Measurements from ENCODE around the gene ESF1.

DNA sequence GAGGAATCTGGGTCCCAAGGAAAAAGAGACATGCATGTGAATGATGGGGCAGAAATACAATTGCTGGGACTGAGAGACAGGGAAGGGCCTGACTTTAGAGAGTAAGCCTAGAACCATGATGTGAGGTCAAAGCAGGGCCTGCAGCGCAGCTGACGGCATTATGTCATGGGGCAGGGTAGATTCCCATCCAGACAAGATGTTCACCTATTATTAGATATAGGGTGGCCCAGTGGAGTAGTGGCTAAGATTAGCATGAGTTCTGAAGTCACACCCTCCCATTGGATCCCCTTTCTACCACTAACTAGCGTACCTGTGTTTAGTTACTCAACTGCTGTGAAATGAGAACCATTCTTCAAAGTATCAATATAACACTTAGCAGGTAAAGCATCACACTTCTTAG, 39.7 kb upstream of the ESF1 start:
- TF ChIP-seq ZNF511 (CRISPR knock-in tag; IDR thresholded peaks at IDR 0.05) (no peak), BRD4 (IDR thresholded peaks at IDR 0.05) (no peak), ZFP91 (CRISPR knock-in tag; IDR thresholded peaks at IDR 0.05) (no peak), ZNF347 (CRISPR knock-in tag; IDR thresholded peaks at IDR 0.05; ENCODE audit: low read depth) (no peak), HIVEP1 (CRISPR knock-in tag; IDR thresholded peaks at IDR 0.05) (no peak), ZBTB2 (IDR thresholded peaks at IDR 0.05) (no peak), CREB3 (tag; conservative IDR thresholded peaks at IDR 0.05; ENCODE audit: low read depth) (no peak), POLR2A (conservative IDR thresholded peaks at IDR 0.05) (no peak), GATAD2A (IDR thresholded peaks at IDR 0.05) (no peak), FOXJ3 (CRISPR knock-in tag; IDR thresholded peaks at IDR 0.05) (no peak), ZNF274 (IDR thresholded peaks at IDR 0.05; ENCODE audit: borderline replicate concordance, low read depth, low read length) (no peak), SMAD1 (IDR thresholded peaks at IDR 0.05; ENCODE audit: low read depth, low read length, partially characterized antibody) (no peak), MEIS2 (IDR thresholded peaks at IDR 0.05; ENCODE audit: partially characterized antibody) (no peak)
- TF ChIP-seq, protein P1, sequence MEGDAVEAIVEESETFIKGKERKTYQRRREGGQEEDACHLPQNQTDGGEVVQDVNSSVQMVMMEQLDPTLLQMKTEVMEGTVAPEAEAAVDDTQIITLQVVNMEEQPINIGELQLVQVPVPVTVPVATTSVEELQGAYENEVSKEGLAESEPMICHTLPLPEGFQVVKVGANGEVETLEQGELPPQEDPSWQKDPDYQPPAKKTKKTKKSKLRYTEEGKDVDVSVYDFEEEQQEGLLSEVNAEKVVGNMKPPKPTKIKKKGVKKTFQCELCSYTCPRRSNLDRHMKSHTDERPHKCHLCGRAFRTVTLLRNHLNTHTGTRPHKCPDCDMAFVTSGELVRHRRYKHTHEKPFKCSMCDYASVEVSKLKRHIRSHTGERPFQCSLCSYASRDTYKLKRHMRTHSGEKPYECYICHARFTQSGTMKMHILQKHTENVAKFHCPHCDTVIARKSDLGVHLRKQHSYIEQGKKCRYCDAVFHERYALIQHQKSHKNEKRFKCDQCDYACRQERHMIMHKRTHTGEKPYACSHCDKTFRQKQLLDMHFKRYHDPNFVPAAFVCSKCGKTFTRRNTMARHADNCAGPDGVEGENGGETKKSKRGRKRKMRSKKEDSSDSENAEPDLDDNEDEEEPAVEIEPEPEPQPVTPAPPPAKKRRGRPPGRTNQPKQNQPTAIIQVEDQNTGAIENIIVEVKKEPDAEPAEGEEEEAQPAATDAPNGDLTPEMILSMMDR (IDR thresholded peaks at IDR 0.05 in 2 of 3, conservative IDR thresholded peaks at IDR 0.05 in 1 of 3; ENCODE audit: insufficient read depth in 2 of 3, low read depth in 1 of 3, low read length in 3 of 3) = no peak

Data from K562 (cell line).